Lower lobe of right lung (tissue), 2 donors: ENCODE results near the gene KIAA0825. TPM values are rescaled to one million over a fixed set of nuclear protein-coding genes. Genes with fewer than 3 reads are reported as not detected.

Experiments
- ATAC-seq, 2 donors: fragments of 200-7000 bp; cut with Tn5 transposase; one replicate each; pipeline ENCODE4 v1.9.1; 2020 to 2022; ENCODE audit warnings: mild to moderate bottlenecking in 2 of 2, moderate library complexity in 2 of 2
- DNase-seq: peaks from one replicate; pipeline ENCODE4 v3.0.0-alpha.2; 2020
- H3K27ac ChIP-seq: fragments of 200-600 bp; one replicate; pipeline ENCODE4 v1.8.0; 2022
- H3K27me3 ChIP-seq: fragments of 200-600 bp; one replicate; pipeline ENCODE4 v1.8.0; 2022; ENCODE audit warnings: low read depth
- H3K36me3 ChIP-seq: fragments of 200-600 bp; one replicate; pipeline ENCODE4 v1.8.0; 2022; ENCODE audit warnings: mild to moderate bottlenecking
- H3K4me1 ChIP-seq: fragments of 200-600 bp; one replicate; pipeline ENCODE4 v1.8.0; 2022
- H3K4me3 ChIP-seq: fragments of 200-600 bp; one replicate; pipeline ENCODE4 v1.8.0; 2022; ENCODE audit warnings: mild to moderate bottlenecking
- H3K9me3 ChIP-seq: fragments of 200-600 bp; one replicate; pipeline ENCODE4 v1.8.0; 2022
- intact Hi-C: fragments of 100-400 bp; cut with DNase I; formaldehyde crosslinking; loops from one replicate; pipeline ENCODE4 v1.11.0; 2022
- total RNA-seq: library from RNA; stranded (reverse); fragmentation: NEBNext Ultra II Directional; extraction: Animal tissue kit (Norgen Biotek cat#: 25700); gene quantifications from one replicate; pipeline ENCODE4 v1.2.1, GENCODE V29; 2021
- TF ChIP-seq, protein P1 (sequence below): fragments of 200-600 bp; IDR thresholded peaks from one replicate; pipeline ENCODE4 v1.8.0; 2022; ENCODE audit warnings: antibody characterized with exemption, mild to moderate bottlenecking
- donor health status: DM: no; HTN: yes; CAD: no; lungs with severe emphysema.

Gene KIAA0825
- total RNA-seq, 1 donor from 2014 or later, result 5.5 TPM

DNA sequence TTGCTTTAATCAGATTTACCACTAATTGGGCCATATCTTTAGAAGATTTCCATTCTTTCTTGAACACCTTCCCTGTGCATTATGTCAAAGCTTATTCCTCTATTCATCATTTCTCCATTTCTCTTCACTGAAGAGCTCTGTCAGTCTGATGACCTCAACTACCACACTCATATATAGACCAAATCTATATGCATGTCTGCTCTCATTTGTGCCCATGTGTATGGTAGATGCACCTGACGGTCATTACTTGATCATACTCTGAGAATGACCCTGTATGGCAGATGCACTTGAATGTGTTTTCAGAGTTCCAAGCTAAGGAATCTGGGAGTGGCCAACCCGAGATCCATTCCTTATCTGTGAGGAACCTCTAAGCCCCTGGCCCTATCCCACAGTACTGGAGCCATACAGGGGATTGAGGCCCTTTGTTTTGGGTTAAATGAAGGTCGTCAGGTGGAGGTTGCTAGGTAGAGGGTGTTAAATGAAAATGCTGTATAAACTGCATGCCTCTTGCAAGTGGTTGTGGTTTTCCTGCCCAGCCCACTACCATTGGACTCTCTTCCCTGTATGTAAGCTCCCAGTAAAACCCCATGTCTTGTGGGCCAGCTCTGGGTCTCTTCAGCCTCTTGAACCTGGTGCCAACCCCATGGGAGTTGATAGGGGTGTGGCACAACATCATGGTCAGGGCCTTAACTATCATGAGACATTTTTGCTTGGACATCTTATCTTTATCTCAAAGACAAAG, 229.5 kb downstream of the KIAA0825 start:
- TF ChIP-seq, protein P1, sequence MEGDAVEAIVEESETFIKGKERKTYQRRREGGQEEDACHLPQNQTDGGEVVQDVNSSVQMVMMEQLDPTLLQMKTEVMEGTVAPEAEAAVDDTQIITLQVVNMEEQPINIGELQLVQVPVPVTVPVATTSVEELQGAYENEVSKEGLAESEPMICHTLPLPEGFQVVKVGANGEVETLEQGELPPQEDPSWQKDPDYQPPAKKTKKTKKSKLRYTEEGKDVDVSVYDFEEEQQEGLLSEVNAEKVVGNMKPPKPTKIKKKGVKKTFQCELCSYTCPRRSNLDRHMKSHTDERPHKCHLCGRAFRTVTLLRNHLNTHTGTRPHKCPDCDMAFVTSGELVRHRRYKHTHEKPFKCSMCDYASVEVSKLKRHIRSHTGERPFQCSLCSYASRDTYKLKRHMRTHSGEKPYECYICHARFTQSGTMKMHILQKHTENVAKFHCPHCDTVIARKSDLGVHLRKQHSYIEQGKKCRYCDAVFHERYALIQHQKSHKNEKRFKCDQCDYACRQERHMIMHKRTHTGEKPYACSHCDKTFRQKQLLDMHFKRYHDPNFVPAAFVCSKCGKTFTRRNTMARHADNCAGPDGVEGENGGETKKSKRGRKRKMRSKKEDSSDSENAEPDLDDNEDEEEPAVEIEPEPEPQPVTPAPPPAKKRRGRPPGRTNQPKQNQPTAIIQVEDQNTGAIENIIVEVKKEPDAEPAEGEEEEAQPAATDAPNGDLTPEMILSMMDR, result no peak
- DNase-seq, result no peak
- H3K27me3 ChIP-seq, result no peaks in the 10 kb centered on the region
- no peaks in the 10 kb centered on the region for H3K9me3 ChIP-seq
- H3K27ac ChIP-seq, result no peak overlapping the region
- no peak for ATAC-seq
- H3K4me3 ChIP-seq, result no peak overlapping the region
- intact Hi-C loops, result no loop called here
- H3K36me3 ChIP-seq, result no peaks in the 10 kb centered on the region
- no peaks in the 10 kb centered on the region for H3K4me1 ChIP-seq

DNA sequence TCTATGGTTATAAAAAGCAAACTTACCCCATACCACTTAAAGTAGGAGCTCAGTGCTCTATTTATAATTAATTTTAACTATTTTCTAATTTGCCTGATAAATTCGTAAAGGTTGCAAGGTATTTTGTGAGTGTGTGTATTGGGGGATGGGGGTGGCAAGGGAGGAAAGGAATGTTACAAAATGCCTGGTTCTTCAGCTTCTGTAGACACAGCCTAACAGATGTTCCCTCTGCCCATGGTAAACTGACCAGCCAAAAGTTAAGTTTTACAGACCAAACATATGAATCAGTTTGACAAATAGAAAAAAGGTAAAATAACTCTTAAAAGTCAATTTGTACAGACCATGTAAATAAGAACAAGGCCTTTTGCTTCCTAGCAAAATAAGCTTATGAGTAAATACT, 232.6 kb downstream of the KIAA0825 start:
- no peak for DNase-seq
- intact Hi-C loops, result no loop called here
- Histone ChIP-seq H3K4me1 (no peaks in the 10 kb centered on the region), H3K36me3 (no peaks in the 10 kb centered on the region), H3K27ac (no peak overlapping the region), H3K9me3 (no peaks in the 10 kb centered on the region), H3K27me3 (no peaks in the 10 kb centered on the region), H3K4me3 (no peak overlapping the region)
- TF ChIP-seq, protein P1, result no peak
- no peak for ATAC-seq

DNA sequence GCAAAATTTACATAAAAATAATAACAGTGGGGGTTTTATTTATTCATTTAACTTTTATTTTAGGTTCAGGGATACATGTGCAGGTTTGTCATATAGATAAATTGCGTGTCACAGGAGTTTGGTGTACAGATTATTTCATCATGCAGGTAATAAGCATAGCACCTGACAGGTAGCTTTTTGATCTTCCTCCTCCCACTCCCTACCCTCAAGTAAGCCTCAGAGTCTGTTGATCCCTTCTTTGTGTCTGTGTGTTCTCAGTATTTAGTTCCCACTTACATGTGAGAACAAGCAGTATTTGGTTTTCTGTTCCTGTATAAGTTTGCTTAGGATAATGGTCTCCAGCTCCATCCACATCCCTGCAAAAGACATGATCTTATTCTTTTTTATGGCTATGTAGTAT, 240.3 kb downstream of the KIAA0825 start:
- Histone ChIP-seq H3K27ac (no peak overlapping the region), H3K4me3 (no peak overlapping the region), H3K27me3 (no peaks in the 10 kb centered on the region), H3K9me3 (no peaks in the 10 kb centered on the region), H3K4me1 (no peaks in the 10 kb centered on the region), H3K36me3 (no peaks in the 10 kb centered on the region)
- TF ChIP-seq, protein P1, result no peak
- intact Hi-C loops, result no loop called here
- ATAC-seq (no peak), DNase-seq (no peak)

DNA sequence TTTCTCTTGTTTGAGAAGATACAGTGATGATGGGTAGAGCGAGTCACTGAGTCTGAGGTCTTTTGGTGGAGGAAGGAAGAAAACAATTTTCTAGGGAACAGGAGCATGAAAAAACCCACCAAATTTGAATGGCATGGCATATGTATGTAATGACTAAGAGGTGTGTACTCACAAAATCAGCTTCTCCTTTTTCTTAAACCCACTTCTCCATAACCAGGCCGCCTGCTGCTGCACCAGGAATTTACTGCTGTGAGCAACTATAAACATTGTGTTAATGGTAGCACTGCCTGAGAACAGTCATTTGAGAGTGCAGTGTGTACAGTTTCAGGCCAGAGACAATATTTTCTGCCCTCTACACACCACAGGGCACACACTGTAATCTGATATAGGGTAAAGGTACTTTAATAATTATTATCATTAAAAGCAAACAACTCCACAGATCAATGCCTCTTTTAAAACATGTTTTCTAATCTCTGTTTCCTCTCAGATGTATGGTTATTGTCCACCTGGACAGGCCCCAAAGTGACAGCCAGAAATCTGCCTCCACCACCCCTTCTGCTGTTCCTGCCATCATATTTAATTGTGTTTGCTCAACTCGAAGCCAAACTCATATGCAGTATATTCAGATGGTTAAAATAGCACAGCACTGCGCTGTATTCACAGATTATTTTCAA, 241.6 kb downstream of the KIAA0825 start:
- TF ChIP-seq, protein P1, result no peak
- Histone ChIP-seq H3K36me3 (no peaks in the 10 kb centered on the region), H3K27ac (no peak overlapping the region), H3K4me3 (no peak overlapping the region), H3K4me1 (no peaks in the 10 kb centered on the region), H3K27me3 (no peaks in the 10 kb centered on the region), H3K9me3 (no peaks in the 10 kb centered on the region)
- peak; percentile 24 to 45 for ATAC-seq
- DNase-seq, result peak; percentile 44
- intact Hi-C loops, result no loop called here

DNA sequence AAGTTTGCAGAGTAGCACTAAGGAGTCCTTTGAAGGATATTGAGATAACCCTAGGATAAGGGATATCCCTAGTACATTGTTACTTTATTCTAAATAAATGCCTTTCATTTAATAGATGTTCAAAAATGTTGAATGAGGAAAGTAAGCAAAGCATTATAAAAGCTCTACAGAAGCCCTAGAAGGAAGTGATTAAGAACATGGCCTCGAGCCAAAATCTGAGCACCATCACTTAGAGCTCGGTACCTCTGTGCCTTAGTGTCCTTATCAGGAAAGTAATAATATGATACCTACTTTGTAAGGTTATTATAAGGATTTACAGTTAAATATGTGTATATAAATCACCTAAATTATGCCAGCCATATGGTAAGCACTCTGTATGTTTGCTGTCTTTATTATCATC, 242.6 kb downstream of the KIAA0825 start:
- DNase-seq (no peak), ATAC-seq (no peak)
- H3K36me3 ChIP-seq, result no peaks in the 10 kb centered on the region
- H3K4me1 ChIP-seq, result no peaks in the 10 kb centered on the region
- no peak overlapping the region for H3K4me3 ChIP-seq
- no peaks in the 10 kb centered on the region for H3K27me3 ChIP-seq
- intact Hi-C loops, result no loop called here
- TF ChIP-seq, protein P1, result no peak
- no peaks in the 10 kb centered on the region for H3K9me3 ChIP-seq
- H3K27ac ChIP-seq, result no peak overlapping the region
